PC-3 (cell line): ENCODE data around the gene TMEM82. TPM values are rescaled to one million over a fixed set of nuclear protein-coding genes. Genes with fewer than 3 reads are reported as not detected.
A peak's percentile ranks its signal among the peaks of the same experiment; 100 is the strongest.

Source experiments
- ATAC-seq: fragments of 200-7000 bp; cut with Tn5 transposase; 2 replicates; pipeline ENCODE4 v1.9.1; 2020; ENCODE audit warnings: mild to moderate bottlenecking, moderate library complexity
- BruUV-seq: library from RNA; stranded (reverse); fragments of 400-500 nt; replicated peaks from 2 replicates; lab custom pipeline; 2021; lab: Mats Ljungman, UMichigan
- CTCF ChIA-PET: fragments of 300-600 bp; sonication (Branson Sonifier 250); formaldehyde crosslinking; loops from one replicate; lab custom pipeline; 2022; ENCODE audit warnings: antibody characterized with exemption; lab: Charles Lee
- POLR2A ChIA-PET: fragments of 300-600 bp; sonication (Branson Sonifier 250); formaldehyde crosslinking; loops from one replicate; lab custom pipeline; 2022; ENCODE audit warnings: antibody characterized with exemption; ENCODE audit not compliant: unreplicated experiment; lab: Charles Lee
- DNase-seq: peaks from one replicate; pipeline ENCODE4 v3.0.0-alpha.2; 2015
- H2AFZ ChIP-seq: fragments of 300-600 bp; sonication (generic); 2 replicates; pipeline ENCODE4 v1.6.0; 2016; ENCODE audit warnings: antibody characterized with exemption, low read length
- H3F3A ChIP-seq: fragments of 300-600 bp; sonication (generic); one replicate; pipeline ENCODE4 v1.6.0; 2017; ENCODE audit warnings: antibody characterized with exemption, low read length, control low read depth, mild to moderate bottlenecking; ENCODE audit not compliant: unreplicated experiment
- H3K27ac ChIP-seq: fragments of 300-600 bp; sonication (generic); 2 replicates; pipeline ENCODE4 v1.5.1; 2016; ENCODE audit warnings: mild to moderate bottlenecking, low read length
- H3K27me3 ChIP-seq: fragments of 300-600 bp; sonication (generic); 2 replicates; pipeline ENCODE4 v1.6.1; 2016; ENCODE audit warnings: low read length, mixed read lengths
- H3K36me3 ChIP-seq: fragments of 300-600 bp; sonication (generic); 2 replicates; pipeline ENCODE4 v1.6.1; 2016; ENCODE audit warnings: low read depth, mixed run types, low read length, mixed read lengths
- H3K4me1 ChIP-seq: fragments of 300-600 bp; sonication (generic); 2 replicates; pipeline ENCODE4 v1.5.1; 2016; ENCODE audit warnings: low read length; ENCODE audit not compliant: insufficient read depth
- H3K4me2 ChIP-seq: fragments of 300-600 bp; sonication (generic); 2 replicates; pipeline ENCODE4 v1.6.0; 2016; ENCODE audit warnings: low read length
- H3K4me3 ChIP-seq: fragments of 300-600 bp; sonication (generic); 2 replicates; pipeline ENCODE4 v1.5.1; 2016; ENCODE audit warnings: mild to moderate bottlenecking, low read length, mixed read lengths
- H3K79me2 ChIP-seq: fragments of 300-600 bp; sonication (generic); 2 replicates; pipeline ENCODE4 v1.6.1; 2017; ENCODE audit warnings: low read length, mixed read lengths
- H3K9ac ChIP-seq: fragments of 300-600 bp; sonication (generic); 2 replicates; pipeline ENCODE4 v1.6.0; 2016; ENCODE audit warnings: mild to moderate bottlenecking, low read length
- H3K9me2 ChIP-seq: fragments of 300-600 bp; sonication (generic); replicated peaks from 2 replicates; pipeline ENCODE4 v1.6.1; 2016; ENCODE audit warnings: mixed run types, low read length, mixed read lengths
- H3K9me3 ChIP-seq: fragments of 300-600 bp; sonication (generic); 2 replicates; pipeline ENCODE4 v1.6.1; 2016; ENCODE audit warnings: low read length, mixed read lengths
- H4K20me1 ChIP-seq: fragments of 300-600 bp; sonication (generic); 2 replicates; pipeline ENCODE4 v1.6.1; 2016; ENCODE audit warnings: low read length, mixed read lengths
- EZH2 ChIP-seq: fragments of 300-600 bp; sonication (generic); IDR thresholded peaks from one replicate; pipeline ENCODE4 v1.6.1; 2017; ENCODE audit warnings: antibody characterized with exemption, mild to moderate bottlenecking, low read length; ENCODE audit not compliant: unreplicated experiment
- EZH2phosphoT487 ChIP-seq: fragments of 300-600 bp; sonication (generic); IDR thresholded peaks from 2 replicates; pipeline ENCODE4 v1.6.1; 2018; ENCODE audit warnings: mild to moderate bottlenecking, antibody characterized with exemption, low read length, borderline replicate concordance
- intact Hi-C: fragments of 100-400 bp; cut with micrococcal nuclease; formaldehyde crosslinking; loops from 2 replicates; pipeline ENCODE4 v1.9.0; 2023
- total RNA-seq: library from RNA; depleted of rRNA; stranded (reverse); fragments of >200 nt; gene quantifications from 2 replicates; pipeline ENCODE4 v1.2.3, GENCODE V29; 2014
- TF ChIP-seq, protein P1 (sequence below): fragments of 300-600 bp; sonication (generic); conservative IDR thresholded peaks from 2 replicates; pipeline ENCODE4 v1.5.1; 2017; ENCODE audit warnings: antibody characterized with exemption, low read depth, mild to moderate bottlenecking, low read length

TMEM82 gene
- total RNA-seq, 1 experiment from 2014 or later = not detected

DNA sequence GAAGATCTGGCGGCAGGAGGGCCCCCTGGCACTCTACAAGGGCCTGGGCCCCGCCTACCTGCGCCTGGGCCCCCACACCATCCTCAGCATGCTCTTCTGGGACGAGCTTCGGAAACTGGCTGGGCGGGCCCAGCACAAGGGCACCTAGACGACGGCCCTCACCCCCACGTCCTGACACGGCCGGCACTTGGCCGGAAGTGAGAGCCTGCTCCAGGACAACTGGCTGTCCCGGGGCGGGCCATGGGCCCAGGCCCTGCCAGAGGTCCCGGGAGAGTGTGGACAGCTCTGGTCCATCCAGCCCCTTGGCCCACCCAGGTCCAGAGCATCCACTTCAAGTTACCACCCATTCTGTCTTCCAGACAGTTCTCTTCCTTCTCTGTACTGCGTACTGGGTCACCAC is 3.0 kb upstream of the TMEM82 start:
- no peaks in the 10 kb centered on the region for H3F3A ChIP-seq
- H4K20me1 ChIP-seq = no peaks in the 10 kb centered on the region
- H3K4me2 ChIP-seq = no peak overlapping the region
- H3K27me3 ChIP-seq = no peaks in the 10 kb centered on the region
- no peaks in the 10 kb centered on the region for H3K36me3 ChIP-seq
- no peak overlapping the region for H2AFZ ChIP-seq
- no peaks in the 10 kb centered on the region; the same call in 1 of the 2 replicates for H3K4me1 ChIP-seq
- POLR2A ChIA-PET = no interaction called here
- H3K4me3 ChIP-seq = no peak overlapping the region
- no peaks in the 10 kb centered on the region for H3K79me2 ChIP-seq
- no peak overlapping the region for H3K27ac ChIP-seq
- DNase-seq (no peak), ATAC-seq (no peak)
- H3K9ac ChIP-seq = no peak overlapping the region
- H3K9me3 ChIP-seq = no peaks in the 10 kb centered on the region
- CTCF ChIA-PET = no interaction called here
- no peaks in the 10 kb centered on the region for H3K9me2 ChIP-seq
- TF ChIP-seq EZH2phosphoT487 = no peak
- TF ChIP-seq, protein P1, sequence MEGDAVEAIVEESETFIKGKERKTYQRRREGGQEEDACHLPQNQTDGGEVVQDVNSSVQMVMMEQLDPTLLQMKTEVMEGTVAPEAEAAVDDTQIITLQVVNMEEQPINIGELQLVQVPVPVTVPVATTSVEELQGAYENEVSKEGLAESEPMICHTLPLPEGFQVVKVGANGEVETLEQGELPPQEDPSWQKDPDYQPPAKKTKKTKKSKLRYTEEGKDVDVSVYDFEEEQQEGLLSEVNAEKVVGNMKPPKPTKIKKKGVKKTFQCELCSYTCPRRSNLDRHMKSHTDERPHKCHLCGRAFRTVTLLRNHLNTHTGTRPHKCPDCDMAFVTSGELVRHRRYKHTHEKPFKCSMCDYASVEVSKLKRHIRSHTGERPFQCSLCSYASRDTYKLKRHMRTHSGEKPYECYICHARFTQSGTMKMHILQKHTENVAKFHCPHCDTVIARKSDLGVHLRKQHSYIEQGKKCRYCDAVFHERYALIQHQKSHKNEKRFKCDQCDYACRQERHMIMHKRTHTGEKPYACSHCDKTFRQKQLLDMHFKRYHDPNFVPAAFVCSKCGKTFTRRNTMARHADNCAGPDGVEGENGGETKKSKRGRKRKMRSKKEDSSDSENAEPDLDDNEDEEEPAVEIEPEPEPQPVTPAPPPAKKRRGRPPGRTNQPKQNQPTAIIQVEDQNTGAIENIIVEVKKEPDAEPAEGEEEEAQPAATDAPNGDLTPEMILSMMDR = no peak
- TF ChIP-seq EZH2 = no peak
- BruUV-seq = no TSS peak
- intact Hi-C loops = no loop called here

DNA sequence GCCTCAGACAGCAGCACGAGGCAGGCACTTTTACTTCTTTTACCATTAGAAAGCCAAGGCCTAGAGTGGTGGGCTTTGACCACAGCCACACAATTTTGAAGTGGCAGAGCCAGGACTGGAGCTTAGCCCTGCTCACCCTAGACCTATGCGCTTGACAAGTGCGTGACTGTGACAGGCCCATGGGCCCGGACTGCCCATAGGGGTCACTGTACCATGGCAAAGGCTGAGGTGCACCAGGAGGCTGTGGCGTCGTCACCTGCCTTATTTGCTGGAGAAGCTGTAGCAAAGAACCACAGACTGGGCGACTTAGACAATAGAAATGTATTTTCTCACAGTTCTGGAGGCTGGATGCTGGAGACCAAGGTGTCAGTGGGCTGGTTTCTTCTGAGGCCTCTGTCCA is 2.6 kb upstream of the TMEM82 start:
- Histone ChIP-seq H3K9ac (no peak overlapping the region), H3K9me3 (no peaks in the 10 kb centered on the region), H3K9me2 (no peaks in the 10 kb centered on the region), H4K20me1 (no peaks in the 10 kb centered on the region), H3K4me3 (no peak overlapping the region), H3K4me1 (no peaks in the 10 kb centered on the region; the same call in 1 of the 2 replicates), H3K27ac (no peak overlapping the region), H3K27me3 (no peaks in the 10 kb centered on the region), H3K4me2 (no peak overlapping the region), H3K36me3 (no peaks in the 10 kb centered on the region), H2AFZ (no peak overlapping the region), H3K79me2 (no peaks in the 10 kb centered on the region), H3F3A (no peaks in the 10 kb centered on the region)
- no TSS peak for BruUV-seq
- ATAC-seq (no peak), DNase-seq (no peak)
- ChIA-PET CTCF (no interaction called here), POLR2A (no interaction called here)
- intact Hi-C loops = no loop called here
- TF ChIP-seq, protein P1 = peak; percentile 38; the same call in 1 of the 2 replicates
- no peak for TF ChIP-seq EZH2

- no TSS peak for BruUV-seq
- Histone ChIP-seq H3F3A (no peaks in the 10 kb centered on the region), H3K9ac (no peak overlapping the region), H3K9me3 (no peaks in the 10 kb centered on the region), H3K4me3 (no peak overlapping the region), H3K4me2 (peak overlapping the region; percentile 62), H3K9me2 (no peaks in the 10 kb centered on the region), H2AFZ (peak overlapping the region; percentile 65; the same call in 1 of the 2 replicates), H3K36me3 (no peaks in the 10 kb centered on the region), H4K20me1 (no peaks in the 10 kb centered on the region), H3K79me2 (no peaks in the 10 kb centered on the region), H3K4me1 (no peaks in the 10 kb centered on the region; the same call in 1 of the 2 replicates), H3K27me3 (no peaks in the 10 kb centered on the region), H3K27ac (no peak overlapping the region)
- CTCF ChIA-PET = interaction anchor here (0.5 to 1.1 kb wide), 6 partner anchors 50 to 453 kb away, joined by 3 to 10 read pairs (median 5); no protein-coding TSS in a partner anchor
- TF ChIP-seq, protein P1 = peak; percentile 94
- TF ChIP-seq EZH2 (no peak), EZH2phosphoT487 (no peak)
- peak; percentile 97 for ATAC-seq
- peak; percentile 89 for DNase-seq
- intact Hi-C loops = loop anchor here (1.0 kb wide), 2 partner anchors 146 to 182 kb away; no protein-coding TSS in a partner anchor
- POLR2A ChIA-PET = interaction anchor here (0.5 kb wide), 1 partner anchor 37 kb away, joined by 3 read pairs; no protein-coding TSS in a partner anchor
Observed at GRCh38 chr1:15740924-15741850, 1.1 kb upstream of the TMEM82 start.
